ENCODE data around the gene EQTN. TPM values are rescaled to one million over a fixed set of nuclear protein-coding genes. Genes with fewer than 3 reads are reported as not detected.

The EQTN gene
- total and polyA plus RNA-seq, 2 of the 8 experiments (the other 6 are each of a cell fraction or from before 2014, with no cell fraction given) = 0.23 TPM; not detected in 1

DNA sequence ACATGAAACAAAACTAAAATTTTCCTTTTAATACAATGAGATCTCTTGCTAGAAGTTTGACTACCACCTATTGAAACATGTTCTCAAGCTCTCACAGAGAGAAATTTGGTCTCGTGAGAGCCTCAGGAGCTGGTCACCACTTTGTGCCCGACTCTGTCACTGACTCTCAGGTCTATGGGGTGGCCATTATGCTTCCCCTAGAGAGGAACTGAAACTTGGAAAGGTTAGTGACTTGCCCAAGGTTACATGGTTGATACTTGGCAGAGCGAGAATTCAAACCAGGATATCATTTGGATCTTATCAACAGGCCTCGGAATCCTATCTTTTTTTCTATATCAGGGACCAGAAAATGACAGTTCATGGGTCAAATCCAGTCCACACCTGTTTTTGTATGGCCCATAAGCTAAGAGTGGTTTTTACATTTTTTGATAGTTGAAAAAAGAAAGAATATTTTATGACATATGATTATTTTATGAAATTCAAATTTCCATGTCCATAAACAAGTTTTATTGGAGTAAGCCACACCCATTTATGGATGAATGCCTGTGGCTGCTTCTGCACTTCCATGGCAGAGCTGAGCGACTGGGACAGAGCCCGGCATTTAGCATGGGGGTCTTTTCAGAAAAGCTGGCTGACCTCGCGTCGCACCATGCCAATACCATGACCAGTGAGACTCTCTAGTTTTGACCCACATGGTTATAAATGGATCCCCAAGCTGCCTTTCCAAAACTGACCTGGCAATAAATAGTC lies 44.8 kb upstream of the EQTN start (continued):
- no peak for TF ChIP-seq ZNF274 (IDR thresholded peaks at IDR 0.05; ENCODE audit: borderline replicate concordance, extremely low read depth, low read length)
- TF ChIP-seq CTBP2 (IDR thresholded peaks at IDR 0.05; ENCODE audit: borderline replicate concordance, insufficient read depth, insufficient read length, low read length) = no peak
- TF ChIP-seq, protein P1, sequence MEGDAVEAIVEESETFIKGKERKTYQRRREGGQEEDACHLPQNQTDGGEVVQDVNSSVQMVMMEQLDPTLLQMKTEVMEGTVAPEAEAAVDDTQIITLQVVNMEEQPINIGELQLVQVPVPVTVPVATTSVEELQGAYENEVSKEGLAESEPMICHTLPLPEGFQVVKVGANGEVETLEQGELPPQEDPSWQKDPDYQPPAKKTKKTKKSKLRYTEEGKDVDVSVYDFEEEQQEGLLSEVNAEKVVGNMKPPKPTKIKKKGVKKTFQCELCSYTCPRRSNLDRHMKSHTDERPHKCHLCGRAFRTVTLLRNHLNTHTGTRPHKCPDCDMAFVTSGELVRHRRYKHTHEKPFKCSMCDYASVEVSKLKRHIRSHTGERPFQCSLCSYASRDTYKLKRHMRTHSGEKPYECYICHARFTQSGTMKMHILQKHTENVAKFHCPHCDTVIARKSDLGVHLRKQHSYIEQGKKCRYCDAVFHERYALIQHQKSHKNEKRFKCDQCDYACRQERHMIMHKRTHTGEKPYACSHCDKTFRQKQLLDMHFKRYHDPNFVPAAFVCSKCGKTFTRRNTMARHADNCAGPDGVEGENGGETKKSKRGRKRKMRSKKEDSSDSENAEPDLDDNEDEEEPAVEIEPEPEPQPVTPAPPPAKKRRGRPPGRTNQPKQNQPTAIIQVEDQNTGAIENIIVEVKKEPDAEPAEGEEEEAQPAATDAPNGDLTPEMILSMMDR (IDR thresholded peaks at IDR 0.05; ENCODE audit: control extremely low read depth in 1 of 3, insufficient read depth in 1 of 3, low read depth in 1 of 3, low read length in 3 of 3) = no peak

Measured in H1 (cell line).